ENCODE data around the gene SYTL5.

DNA sequence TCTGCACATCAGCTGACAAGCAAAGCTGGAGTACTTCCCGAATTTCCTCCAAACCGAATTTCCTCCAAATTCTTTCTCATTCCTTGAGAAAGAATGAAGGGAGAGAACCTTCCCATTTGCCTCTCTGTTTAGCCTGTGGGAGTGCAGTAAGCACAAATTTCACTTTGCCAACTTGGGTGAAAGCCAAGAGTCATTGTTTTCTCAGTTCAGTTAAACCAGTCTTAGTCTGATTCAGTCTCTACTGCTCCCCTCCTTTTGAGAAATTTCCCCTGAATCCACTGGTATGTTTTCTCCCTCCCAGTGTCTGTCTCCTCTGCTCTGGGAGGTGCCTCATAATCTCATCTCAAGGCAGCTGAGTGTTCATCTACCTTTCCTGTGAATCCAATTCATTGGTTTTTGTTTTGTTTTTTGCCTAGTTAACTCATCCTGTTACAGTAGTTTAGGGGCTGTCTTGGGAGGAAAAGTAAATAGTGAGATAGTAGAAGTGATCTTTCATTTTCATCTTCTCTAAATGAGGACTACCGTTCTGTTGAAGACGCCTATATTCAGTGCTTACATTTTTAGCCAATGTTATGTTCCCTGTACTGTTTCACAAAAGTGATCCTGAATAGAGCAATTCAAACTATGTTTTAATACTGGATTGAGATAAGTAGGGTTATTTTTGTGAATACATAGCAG lies 49.0 kb downstream of the SYTL5 start:
- TF ChIP-seq, protein P1, sequence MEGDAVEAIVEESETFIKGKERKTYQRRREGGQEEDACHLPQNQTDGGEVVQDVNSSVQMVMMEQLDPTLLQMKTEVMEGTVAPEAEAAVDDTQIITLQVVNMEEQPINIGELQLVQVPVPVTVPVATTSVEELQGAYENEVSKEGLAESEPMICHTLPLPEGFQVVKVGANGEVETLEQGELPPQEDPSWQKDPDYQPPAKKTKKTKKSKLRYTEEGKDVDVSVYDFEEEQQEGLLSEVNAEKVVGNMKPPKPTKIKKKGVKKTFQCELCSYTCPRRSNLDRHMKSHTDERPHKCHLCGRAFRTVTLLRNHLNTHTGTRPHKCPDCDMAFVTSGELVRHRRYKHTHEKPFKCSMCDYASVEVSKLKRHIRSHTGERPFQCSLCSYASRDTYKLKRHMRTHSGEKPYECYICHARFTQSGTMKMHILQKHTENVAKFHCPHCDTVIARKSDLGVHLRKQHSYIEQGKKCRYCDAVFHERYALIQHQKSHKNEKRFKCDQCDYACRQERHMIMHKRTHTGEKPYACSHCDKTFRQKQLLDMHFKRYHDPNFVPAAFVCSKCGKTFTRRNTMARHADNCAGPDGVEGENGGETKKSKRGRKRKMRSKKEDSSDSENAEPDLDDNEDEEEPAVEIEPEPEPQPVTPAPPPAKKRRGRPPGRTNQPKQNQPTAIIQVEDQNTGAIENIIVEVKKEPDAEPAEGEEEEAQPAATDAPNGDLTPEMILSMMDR (IDR thresholded peaks at IDR 0.05): no peak
- TF ChIP-seq POLR2A (IDR thresholded peaks at IDR 0.05): no peak
